ENCODE results near the gene MYB.

MYB gene

GRCh38 chr6:135268740-135269139 lies 87.6 kb downstream of the MYB start:
- no peak for DNase-seq (ENCODE audit: low read depth)
- no peak for TF ChIP-seq CTCF (IDR thresholded peaks at IDR 0.05; ENCODE audit: low read length, missing control alignments)
- no peak overlapping the region for H3K4me3 ChIP-seq (replicated peaks; ENCODE audit: low read depth, low read length)

Data from fibroblast of pulmonary artery (primary cell).